ENCODE results near the gene MEPE.

Gene MEPE, protein sequence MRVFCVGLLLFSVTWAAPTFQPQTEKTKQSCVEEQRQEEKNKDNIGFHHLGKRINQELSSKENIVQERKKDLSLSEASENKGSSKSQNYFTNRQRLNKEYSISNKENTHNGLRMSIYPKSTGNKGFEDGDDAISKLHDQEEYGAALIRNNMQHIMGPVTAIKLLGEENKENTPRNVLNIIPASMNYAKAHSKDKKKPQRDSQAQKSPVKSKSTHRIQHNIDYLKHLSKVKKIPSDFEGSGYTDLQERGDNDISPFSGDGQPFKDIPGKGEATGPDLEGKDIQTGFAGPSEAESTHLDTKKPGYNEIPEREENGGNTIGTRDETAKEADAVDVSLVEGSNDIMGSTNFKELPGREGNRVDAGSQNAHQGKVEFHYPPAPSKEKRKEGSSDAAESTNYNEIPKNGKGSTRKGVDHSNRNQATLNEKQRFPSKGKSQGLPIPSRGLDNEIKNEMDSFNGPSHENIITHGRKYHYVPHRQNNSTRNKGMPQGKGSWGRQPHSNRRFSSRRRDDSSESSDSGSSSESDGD

DNA sequence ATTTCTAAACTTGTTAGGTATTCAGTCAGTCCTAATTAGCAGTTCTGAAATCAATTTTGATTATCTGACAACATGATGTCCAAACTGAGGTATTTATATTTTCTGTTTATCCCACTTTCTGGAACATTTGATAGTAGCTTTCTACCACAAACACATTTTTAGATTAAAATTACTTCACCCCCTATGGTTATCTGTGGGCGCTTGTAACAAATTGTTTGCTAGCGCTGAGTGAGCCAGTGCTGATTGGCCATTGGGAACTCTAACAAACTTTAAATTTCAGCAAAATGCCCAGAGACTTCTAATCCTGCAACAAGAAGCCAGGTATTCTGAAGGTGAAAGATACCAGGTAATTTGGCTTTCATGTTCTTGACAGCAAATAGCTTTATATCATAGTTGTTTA lies at the start of gene MEPE:
Gene MEPE, plus strand, starts transcription at position 301 of the 400 bp plus-strand sequence. CDS start 1,746 bp downstream, outside the sequence.
- no peak for DNase-seq

DNA sequence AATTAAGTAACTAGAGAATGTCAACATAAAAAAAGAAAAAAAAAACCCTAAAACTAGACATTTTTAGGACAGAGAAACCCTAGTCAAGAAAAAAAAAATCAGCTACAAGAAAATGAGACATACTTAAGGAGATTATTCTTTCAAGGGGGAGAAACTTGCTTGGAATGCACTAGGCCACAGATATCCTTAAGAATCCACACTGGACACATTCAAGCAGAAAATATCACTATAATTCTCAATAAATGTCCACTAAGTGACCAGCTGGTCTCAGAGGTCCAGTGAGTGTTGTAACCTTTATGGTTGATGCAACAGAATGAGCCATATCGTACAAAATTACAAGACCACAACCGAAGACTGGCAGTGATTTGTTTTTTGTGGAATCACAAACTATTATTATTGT lies 49.0 kb upstream of the MEPE start:
- DNase-seq: no peak

DNA sequence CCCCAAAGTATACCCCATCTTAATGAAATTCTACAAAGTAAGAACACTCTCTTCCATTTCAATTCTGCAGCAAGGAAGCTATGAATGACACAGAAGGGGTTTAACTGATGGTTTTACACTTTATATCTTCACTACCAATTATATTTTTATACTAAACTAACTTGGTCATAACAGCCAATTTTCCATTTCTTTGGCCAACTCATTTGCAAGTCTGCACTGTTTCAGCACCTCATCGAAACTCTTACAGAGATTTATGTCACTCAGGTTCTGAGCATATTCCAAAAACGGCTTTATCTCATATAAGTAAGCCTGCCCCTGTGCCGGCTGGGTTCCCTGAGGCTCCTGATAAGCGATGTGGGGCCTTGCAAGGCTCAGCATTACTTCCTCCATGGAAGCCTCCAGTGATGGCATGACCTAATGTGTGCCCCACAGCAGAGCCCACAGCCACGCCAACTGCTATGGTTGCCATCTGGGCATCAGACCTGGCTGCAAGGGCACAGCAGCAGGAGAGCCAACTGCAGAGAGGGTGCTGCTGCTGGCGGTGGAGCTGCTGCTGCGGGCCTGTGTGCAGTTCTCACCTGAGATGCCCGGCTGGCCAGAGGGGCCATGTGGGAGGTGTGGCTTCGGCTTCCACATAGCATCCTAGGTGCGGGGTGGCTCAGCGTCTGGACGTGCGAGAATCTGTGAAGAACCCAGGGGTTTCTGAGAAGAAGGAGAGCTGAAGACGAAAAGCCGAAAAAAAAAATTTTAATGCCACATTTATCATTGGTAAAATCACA lies 46.8 kb upstream of the MEPE start:
- no peak for DNase-seq

DNA sequence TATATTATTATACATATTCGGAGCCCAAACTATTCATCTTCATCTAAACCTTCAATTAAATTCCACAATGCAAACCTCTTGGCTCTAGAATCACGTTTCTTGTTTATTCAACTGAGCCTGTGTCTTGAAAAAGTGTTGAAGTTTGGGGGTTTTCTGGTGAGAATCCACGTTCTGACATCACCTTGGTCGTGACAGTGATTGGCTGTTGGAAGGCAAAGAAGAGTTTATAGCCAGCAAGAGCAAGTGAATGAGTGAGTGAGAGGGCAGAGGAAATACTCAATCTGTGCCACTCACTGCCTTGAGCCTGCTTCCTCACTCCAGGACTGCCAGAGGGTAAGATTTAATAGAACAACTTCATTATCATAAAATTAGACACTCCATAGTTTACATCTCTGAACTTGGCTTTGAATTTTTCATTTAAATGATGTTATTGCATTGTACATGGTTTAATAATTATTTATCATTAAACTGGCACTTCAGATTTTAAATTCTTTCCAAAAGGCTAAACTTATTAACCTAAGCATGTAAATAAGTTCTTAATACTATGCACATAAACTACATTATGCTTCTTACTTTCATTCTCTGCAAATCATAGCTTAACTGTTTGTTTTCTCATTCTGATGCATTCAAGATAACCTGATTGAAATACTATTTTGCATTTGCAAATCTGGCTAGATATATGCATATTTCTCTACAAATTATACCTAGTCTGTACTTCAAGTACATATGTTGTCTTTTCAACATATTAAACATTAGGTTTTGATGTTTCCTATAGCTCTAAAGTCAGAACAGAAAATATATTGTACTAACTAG lies 33.3 kb upstream of the MEPE start, which contains the start of gene IBSP:
Gene IBSP, plus strand, starts transcription at position 254 of the 813 bp plus-strand sequence. CDS start 2,808 bp downstream, outside the sequence.
- DNase-seq: no peak

DNA sequence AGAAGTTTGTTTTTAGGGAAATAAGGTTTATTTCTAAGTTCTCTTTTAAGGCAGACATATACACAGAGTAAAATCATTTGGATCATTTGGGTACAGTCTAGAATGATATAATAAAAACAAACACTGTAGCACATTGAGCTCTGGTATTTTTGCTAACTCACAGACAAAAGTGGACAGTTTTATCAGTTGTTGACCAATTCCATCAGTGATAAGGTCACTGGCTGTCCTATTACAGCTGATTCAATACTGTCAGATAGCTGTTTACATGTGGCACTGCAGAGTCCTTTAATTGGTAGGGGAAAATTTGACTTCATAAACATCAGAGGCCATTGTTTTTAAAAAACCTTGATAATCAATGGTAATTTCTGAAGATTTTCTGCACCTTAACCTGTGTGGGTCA lies 29.9 kb upstream of the MEPE start:
- no peak for DNase-seq

DNA sequence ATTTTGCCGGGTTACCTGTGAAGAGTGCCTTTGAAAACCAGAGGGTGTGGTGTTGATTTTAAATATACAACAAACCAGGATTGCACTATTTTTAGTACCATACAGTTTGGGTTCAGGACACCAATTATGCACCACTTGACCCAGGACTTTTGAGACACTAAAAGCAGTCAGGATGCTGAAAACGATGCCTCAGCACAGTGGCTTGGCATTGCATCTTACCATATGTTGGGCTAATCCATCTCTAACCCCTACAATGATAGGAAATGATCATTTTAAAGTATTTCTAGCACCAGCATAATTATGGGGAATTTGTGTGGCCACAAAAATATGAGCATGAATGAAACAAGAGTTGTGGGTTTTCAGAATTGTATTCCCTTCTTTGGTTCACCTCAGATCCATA lies 29.3 kb upstream of the MEPE start:
- no peak for DNase-seq

DNA sequence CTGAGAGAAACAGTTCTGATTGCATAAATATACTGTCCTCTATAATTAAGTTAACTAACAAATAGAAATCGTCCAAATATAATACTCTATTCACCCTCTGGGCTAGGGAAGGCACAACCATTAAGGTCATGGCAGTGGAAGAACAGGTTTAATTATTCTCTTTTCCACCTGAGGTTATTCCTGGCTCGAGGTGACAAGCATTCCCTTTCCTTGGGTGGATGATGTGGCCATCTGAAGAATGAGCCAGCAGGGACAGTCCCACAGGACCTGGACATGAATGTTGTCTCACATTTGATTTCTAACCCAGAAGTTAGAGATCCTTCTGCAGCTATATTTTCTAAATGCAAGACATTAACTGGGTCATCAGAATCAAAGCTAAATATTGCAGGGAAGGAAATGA lies 27.9 kb upstream of the MEPE start:
- no peak for DNase-seq

DNA sequence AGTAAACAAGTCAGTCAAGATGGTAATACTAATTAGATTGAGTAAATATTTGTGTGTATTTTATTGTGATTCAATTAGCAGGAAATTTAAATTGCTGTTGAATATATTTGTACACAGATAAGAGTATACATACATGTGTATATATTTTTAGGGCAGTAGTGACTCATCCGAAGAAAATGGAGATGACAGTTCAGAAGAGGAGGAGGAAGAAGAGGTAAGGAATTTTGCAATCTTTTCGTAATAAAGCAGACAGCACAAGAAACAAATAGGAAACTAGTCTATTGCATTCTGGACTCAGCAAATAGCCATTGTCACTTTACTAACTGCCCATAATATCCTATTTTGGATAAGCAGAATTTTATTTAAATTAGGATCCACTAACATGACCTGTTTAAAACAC lies 26.8 kb upstream of the MEPE start:
- DNase-seq: no peak

DNA sequence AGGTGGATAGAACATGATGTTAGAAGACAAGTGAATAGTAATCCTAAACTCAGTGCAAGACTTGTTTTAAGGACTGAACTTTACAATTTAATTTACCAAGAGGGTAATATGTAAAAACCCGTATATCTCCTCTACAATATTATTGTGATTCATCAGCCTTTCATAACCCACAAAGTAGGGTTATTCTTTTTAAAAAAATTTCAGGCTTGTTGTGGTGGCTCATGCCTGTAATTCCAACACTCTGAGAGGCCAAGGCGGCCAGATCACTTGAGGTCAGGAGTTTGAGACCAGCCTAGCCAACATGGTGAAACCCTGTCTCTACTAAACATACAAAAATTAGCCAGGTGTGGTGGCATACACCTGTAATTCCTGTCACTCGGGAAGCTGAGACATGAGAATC lies 26.2 kb upstream of the MEPE start:
- no peak for DNase-seq

DNA sequence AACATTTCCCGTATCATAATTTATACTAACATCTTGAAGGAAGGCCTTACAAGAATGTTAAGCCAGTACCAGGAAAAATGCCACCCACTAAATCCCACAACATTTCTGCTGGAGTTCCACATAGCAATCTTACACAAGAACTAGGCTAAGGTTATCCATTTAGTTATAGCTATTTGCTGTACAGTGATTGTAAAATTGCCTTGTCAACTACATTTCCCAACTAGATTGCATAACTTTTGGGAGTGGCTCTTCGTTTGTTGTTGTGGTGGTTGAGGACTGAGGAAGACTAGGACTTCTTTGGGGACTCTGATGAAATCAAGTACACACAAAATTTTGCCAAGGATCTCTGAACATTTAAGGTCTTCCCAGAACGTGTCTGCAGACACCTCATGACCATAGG lies 25.4 kb upstream of the MEPE start:
- no peak for DNase-seq

DNA sequence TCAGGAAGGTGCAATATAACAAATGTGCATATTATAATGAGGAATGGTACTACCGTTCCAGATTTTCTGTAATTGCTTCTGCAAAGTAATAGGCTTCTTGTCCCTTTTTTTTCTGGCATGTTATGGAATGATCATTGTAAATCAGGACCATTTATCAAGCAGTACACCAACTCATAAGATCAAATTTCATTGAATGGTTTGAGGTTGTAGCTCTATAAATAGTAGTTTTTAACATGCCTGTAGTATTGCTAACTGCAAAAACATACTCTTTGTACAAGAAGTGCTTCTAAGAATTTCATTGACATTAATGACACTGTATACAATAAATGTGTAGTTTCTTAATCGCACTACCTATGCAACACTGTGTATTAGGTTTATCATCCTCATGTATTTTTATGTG lies 20.8 kb upstream of the MEPE start:
- no peak for DNase-seq

DNA sequence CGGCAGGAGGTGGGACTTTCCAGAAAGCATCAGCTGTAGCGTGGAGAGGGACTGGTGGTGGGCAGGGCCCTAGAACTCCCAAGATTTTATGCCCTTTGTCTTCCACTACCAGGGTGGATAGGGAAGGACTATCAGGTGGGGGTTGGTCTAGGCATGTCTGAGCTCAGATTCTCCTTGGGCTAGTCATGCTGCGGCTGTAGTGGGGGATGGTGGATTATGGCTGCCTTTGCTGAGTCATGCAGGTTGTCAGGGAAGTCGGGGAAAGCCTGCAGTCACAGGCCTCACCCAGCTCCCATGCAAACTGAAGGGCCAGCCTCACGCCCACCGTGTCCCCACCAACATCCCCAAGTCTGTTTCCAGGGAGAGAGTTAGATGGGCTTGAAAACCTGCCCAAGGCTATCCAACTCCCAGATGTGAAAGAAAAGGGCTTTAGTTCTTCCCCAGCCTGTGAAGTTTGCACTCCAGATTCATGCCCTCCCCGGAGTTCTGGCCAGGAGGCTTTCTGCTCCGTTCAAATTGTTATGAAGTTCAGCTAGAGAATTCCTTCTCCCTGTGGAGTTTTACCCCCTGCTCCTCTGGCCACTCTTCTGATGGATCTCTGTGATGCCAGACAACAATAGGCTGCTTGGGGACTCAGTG lies 13.4 kb upstream of the MEPE start:
- DNase-seq: no peak

DNA sequence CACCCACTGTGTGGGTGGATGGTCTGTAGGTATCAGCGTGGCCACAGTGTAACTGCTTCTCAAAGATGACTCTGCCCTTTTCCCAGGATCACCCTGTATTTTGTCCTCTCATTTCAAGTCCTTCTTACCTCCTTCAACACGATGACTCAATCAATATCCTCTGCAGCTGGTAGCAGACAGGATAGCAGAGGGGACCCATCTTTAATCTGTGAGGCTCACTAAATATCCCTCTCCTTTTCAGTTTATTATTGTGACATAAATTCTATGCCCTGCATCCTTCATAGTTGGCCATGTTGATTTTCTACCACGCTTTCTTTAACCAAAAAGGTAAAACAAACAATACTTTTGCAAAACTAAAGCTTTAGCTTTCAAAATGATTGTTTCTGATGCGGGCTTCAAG lies 9.6 kb upstream of the MEPE start:
- no peak for DNase-seq

DNA sequence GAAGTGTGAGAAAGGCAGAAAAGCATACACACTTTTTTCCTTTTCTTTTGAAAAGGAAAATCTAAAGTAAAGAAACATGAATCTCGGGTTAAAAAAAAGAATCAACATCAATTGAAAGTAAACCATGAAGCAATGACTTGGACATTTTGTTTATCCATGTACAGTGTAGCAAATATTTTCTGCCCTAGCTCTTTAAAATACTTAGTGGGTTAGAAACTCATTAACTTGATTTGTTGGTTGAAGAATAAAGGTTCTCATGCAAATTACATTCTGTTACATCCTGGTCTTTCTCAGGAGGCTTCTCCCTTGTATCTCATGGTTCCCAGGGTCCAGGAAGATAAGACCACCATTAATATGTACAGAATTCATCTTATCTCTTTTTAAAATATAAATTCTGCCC lies 9.0 kb upstream of the MEPE start:
- DNase-seq: no peak

DNA sequence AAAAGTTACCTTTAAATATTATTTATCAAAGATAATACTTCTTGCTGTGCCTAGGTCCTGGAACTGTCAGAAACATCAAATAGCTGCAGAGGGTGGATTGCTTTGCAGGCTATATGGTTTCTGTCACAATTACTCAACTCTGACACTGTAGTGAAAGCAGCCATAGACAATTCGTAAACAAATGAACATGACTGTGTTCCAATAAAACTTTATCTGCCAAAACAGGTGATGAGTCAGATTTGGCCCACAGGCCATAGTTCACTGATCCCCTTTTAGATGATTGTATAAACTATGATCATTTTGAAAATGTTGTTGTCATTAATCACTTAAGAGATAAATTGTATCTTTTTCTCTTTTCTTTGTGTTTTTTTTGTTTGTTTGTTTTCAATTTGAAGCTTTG lies 8.4 kb upstream of the MEPE start:
- no peak for DNase-seq

DNA sequence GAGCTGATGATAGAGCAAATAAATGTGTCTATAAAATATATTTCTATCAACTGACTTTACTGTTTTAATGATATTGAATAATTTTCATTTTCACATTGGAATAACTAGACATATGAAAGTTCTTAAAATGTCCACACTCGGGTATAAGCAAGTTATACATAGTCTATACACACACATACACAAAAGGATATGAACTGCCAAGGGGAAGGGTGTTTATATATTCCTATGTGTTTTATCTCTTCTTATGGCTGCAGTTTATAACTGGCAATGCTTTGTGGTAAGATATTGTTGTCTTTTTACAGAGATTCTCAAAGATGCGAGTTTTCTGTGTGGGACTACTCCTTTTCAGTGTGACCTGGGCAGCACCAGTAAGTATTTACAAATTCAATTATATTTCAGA lies 1.6 kb downstream of the MEPE start:
- DNase-seq: no peak

DNA sequence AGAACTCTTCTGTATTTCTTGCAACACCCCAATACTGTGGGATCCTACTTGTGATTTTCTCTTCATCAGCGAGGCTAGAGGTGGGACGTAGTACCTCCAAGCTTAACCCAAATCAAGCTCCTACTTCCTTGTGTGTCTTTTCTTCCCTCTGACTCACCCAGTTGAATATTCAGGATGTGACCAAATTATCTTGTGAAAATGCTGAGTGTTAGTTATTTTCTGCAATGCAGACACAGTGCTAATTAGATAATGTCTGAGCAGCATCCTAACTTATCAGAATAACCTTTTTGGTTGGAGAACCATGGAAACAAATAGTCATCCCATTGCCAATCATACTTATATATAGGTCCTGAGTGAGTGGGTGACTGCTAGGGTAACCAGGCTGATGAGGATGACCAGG lies 2.4 kb downstream of the MEPE start:
- DNase-seq: no peak

DNA sequence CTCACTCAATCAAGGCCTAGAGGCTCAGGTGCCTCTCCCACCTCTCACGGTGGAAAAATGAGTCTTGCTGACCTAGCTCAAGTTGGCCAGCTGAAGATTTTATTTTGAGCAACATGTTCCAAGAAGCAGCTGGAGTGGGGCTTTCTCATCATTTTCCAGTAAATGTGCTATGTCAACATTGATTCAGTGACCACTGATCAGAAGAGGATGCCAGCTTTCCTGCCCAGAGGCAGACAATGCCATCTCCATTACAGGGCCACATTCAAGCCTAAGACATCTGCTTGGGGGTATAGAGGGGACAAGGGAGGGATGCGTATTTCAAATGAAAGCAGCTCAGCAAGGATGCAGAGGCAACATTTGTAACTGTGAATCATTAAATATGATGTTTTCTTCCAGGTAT lies 3.0 kb downstream of the MEPE start:
- no peak for DNase-seq

DNA sequence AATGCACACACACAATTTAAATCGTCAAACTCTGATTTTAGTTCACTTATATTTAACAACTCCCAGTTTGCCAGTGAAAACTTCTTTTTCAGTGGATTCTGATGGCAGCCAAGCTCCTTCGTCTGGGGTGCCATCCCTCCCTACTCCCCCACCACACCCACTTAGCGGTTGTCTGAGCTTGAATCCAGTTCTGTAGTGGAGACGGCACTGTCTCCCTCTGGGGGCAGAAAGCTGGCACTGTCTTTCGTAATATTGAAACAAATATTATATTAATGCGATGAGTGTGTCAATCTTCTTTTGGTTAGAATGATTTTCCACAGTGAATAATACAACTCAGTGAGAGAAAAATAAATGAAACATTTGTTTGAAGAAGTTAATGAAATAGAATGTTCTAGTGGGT lies 5.4 kb downstream of the MEPE start:
- DNase-seq: no peak

DNA sequence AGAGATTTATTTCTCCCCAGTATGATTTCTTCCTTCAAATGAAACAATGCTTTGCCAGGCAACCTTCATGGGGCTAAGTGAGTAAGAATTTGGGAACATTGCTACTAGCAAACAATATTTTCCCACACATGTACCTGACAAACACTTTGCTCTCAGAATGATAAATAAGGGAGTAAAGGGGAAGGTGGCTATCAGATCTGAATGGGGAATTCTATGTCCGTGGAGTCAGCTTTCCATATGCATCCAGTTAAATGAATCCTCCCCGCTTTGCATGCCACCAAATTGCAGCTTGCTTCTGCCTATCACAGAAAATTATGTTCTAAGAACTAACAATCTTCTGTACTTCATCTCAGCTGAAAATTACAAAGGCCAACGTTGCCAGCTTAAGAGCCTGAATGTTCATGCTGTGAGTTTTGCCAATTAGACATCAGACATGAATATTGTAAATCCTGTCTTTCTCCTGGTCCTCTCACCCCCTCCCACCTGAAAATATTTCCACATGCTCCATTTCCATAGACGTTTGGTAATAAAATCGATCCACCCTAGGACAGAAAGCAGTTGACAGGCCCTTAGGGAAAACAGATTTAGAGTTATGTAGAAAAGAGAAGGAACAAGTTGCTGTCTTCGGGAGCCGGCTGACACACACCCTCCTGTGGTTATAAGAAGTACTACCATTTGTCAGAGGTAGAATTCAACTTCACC lies 6.3 kb downstream of the MEPE start:
- DNase-seq: no peak

DNA sequence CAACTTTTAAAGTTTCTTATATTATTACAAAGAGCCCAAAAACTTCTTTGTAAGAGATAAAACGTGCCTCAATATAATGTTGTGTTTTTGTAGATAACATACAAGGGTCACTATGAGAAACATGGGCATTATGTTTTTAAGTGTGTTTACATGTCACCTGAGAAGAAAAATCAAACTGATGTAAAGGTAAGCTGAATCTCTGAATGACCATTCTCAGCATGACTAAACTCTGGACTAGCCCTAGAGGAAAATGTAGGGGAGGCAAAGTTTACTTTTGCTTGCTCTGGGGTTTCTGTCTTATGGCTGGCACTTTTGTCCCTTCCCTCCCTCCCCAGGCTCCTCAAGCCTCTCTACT lies 6.8 kb downstream of the MEPE start:
- no peak for DNase-seq

DNA sequence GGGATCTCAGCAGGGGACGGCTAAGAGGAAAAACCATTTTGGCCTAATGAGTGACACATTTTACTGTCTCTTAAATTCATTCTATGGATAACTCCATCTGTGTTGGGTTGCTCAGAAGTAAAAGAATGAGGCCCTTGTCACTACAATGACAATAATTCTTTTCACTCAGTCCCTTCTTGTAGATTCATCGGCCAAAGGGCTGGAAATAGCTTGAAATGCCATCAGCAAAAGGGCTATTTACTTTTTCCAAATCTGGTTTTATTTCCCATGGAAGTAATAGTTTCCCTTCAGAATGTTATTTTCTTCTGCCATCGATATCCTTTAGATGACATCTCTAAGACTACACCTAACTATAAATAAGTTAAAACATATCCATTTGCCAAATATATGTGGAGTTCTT lies 7.4 kb downstream of the MEPE start:
- no peak for DNase-seq
